ENCODE results near the gene RFLNA.

DNA sequence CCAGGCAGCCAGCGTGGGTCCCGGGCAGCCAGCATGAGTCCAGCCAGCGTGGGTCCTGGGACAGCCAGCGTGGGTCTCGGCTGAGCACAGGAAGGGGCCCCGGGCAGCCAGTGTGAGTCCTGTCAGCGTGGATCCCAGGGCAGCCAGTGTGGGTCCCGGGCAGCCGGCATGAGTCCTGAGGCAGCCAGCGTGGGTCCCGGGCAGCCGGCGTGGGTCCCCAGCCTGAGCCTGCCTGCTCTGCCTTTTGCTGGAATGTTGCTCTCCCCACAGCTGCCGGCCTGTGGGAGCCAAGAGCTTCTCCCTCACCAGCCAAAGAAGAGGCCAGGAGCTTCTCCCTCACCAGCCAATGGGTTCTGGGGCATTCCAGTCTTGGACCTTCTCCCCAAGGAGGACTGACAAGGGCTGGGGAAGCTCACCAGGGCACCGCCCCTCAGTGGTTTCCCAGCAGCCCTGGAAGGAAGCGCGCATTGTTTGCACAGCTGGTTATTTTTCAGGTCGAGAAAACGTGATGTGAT lies 15.0 kb upstream of the RFLNA start:
- TF ChIP-seq, protein P1, sequence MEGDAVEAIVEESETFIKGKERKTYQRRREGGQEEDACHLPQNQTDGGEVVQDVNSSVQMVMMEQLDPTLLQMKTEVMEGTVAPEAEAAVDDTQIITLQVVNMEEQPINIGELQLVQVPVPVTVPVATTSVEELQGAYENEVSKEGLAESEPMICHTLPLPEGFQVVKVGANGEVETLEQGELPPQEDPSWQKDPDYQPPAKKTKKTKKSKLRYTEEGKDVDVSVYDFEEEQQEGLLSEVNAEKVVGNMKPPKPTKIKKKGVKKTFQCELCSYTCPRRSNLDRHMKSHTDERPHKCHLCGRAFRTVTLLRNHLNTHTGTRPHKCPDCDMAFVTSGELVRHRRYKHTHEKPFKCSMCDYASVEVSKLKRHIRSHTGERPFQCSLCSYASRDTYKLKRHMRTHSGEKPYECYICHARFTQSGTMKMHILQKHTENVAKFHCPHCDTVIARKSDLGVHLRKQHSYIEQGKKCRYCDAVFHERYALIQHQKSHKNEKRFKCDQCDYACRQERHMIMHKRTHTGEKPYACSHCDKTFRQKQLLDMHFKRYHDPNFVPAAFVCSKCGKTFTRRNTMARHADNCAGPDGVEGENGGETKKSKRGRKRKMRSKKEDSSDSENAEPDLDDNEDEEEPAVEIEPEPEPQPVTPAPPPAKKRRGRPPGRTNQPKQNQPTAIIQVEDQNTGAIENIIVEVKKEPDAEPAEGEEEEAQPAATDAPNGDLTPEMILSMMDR (conservative IDR thresholded peaks at IDR 0.05; ENCODE audit: low read length): no peak
- TF ChIP-seq EZH2phosphoT487 (IDR thresholded peaks at IDR 0.05; ENCODE audit: borderline replicate concordance, low read depth, low read length): no peak
